ENCODE measurements around the gene SBF2. TPM values are rescaled to one million over a fixed set of nuclear protein-coding genes. Genes with fewer than 3 reads are reported as not detected.

The SBF2 gene
- total RNA-seq, 1 donor from 2014 or later, result 44.9 TPM

DNA sequence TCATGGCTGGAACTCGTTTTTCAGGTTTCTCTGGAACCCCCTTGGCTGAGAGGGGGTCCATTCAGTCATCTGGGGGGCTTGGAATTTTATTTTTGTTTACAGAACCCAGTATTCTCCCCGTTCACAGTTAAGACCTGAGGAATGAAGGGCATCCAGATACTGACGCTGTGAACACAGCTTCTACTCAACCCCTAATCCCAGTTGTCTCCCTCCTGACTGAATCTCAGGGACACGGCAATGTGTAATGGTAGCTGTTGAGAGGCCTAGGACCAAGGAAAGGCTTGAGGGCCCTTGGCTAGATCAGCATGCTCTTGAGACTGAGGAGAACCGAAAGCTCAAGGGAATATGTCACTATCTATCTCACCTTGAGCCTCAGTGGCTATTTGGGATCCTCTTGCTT lies 516.5 kb downstream of the SBF2 start:
- Mint-ChIP-seq H3K36me3 (ENCODE audit: insufficient read depth) (peaks cover 13% of the 10 kb centered on the region), H3K4me1 (ENCODE audit: low read depth) (peaks cover 14% of the 10 kb centered on the region), H3K9me3 (ENCODE audit: low read depth) (no peaks in the 10 kb centered on the region), H3K27ac (no peak overlapping the region), H3K27me3 (no peaks in the 10 kb centered on the region), H3K4me3 (ENCODE audit: low read depth) (no peak overlapping the region)
- no peak for DNase-seq (ENCODE audit: low spot score, unreplicated experiment)
- TF ChIP-seq, protein P1, sequence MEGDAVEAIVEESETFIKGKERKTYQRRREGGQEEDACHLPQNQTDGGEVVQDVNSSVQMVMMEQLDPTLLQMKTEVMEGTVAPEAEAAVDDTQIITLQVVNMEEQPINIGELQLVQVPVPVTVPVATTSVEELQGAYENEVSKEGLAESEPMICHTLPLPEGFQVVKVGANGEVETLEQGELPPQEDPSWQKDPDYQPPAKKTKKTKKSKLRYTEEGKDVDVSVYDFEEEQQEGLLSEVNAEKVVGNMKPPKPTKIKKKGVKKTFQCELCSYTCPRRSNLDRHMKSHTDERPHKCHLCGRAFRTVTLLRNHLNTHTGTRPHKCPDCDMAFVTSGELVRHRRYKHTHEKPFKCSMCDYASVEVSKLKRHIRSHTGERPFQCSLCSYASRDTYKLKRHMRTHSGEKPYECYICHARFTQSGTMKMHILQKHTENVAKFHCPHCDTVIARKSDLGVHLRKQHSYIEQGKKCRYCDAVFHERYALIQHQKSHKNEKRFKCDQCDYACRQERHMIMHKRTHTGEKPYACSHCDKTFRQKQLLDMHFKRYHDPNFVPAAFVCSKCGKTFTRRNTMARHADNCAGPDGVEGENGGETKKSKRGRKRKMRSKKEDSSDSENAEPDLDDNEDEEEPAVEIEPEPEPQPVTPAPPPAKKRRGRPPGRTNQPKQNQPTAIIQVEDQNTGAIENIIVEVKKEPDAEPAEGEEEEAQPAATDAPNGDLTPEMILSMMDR (IDR thresholded peaks at IDR 0.05; ENCODE audit: unreplicated experiment), result no peak

DNA sequence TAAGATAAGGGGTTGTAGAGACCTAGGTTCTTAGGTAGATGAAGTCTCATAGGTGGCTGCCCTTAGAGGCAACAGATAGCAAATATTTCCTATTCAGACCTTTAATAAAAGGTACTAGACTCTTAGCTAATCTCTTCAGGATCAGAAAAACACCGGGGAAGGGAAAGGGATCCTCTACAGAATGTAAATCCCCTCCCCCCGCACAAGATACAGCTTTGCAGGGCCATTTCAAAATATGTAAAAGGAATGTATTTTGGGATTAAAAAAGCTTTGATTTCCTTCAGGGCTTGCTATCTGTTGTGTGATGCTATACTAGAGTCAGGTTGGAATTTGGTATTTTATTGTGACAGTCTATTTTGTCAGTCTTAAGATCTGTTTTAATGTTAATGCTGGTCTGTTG lies 517.0 kb downstream of the SBF2 start:
- Mint-ChIP-seq H3K27ac (no peak overlapping the region), H3K27me3 (no peaks in the 10 kb centered on the region), H3K9me3 (ENCODE audit: low read depth) (no peaks in the 10 kb centered on the region), H3K4me1 (ENCODE audit: low read depth) (peaks cover 14% of the 10 kb centered on the region), H3K36me3 (ENCODE audit: insufficient read depth) (peaks cover 13% of the 10 kb centered on the region), H3K4me3 (ENCODE audit: low read depth) (no peak overlapping the region)
- DNase-seq (ENCODE audit: low spot score, unreplicated experiment), result no peak
- TF ChIP-seq, protein P1 (IDR thresholded peaks at IDR 0.05; ENCODE audit: unreplicated experiment), result no peak

GRCh38 chr11:9776203-9776602 lies 517.8 kb downstream of the SBF2 start:
- H3K4me1 Mint-ChIP-seq (ENCODE audit: low read depth), result peaks cover 14% of the 10 kb centered on the region
- TF ChIP-seq, protein P1 (IDR thresholded peaks at IDR 0.05; ENCODE audit: unreplicated experiment), result no peak
- H3K27ac Mint-ChIP-seq, result no peak overlapping the region
- no peak for DNase-seq (ENCODE audit: low spot score, unreplicated experiment)
- H3K36me3 Mint-ChIP-seq (ENCODE audit: insufficient read depth), result peaks cover 12% of the 10 kb centered on the region
- no peak overlapping the region for H3K4me3 Mint-ChIP-seq (ENCODE audit: low read depth)
- no peaks in the 10 kb centered on the region for H3K9me3 Mint-ChIP-seq (ENCODE audit: low read depth)
- H3K27me3 Mint-ChIP-seq, result no peaks in the 10 kb centered on the region

DNA sequence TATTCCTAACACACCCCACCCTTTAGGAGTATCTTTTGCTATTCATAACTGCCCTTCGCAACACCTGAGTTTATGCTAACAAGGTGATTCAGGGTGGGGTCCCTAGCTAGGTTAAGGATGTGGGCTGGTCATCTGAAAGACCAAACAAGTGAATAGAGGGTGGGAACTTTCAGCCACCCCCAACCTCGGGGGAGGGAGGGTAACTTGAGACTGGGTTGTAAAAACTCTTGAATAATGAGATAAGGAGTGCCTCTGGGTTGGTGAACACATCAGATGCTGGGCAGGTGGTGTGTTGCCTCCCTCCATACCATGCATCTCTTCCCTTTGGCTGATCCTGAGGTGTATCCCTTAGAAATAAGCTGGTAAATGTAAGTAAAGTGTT lies 518.6 kb downstream of the SBF2 start:
- peaks cover 14% of the 10 kb centered on the region for H3K4me1 Mint-ChIP-seq (ENCODE audit: low read depth)
- no peak overlapping the region for H3K27ac Mint-ChIP-seq
- H3K36me3 Mint-ChIP-seq (ENCODE audit: insufficient read depth), result peaks cover 10% of the 10 kb centered on the region
- DNase-seq (ENCODE audit: low spot score, unreplicated experiment), result no peak
- no peak overlapping the region for H3K4me3 Mint-ChIP-seq (ENCODE audit: low read depth)
- H3K27me3 Mint-ChIP-seq, result no peaks in the 10 kb centered on the region
- no peaks in the 10 kb centered on the region for H3K9me3 Mint-ChIP-seq (ENCODE audit: low read depth)
- TF ChIP-seq, protein P1 (IDR thresholded peaks at IDR 0.05; ENCODE audit: unreplicated experiment), result no peak

GRCh38 chr11:9774591-9775397 lies 519.2 kb downstream of the SBF2 start:
- H3K36me3 Mint-ChIP-seq (ENCODE audit: insufficient read depth), result peaks cover 8% of the 10 kb centered on the region
- no peaks in the 10 kb centered on the region for H3K27me3 Mint-ChIP-seq
- H3K27ac Mint-ChIP-seq, result no peak overlapping the region
- no peak for DNase-seq (ENCODE audit: low spot score, unreplicated experiment)
- H3K4me1 Mint-ChIP-seq (ENCODE audit: low read depth), result peaks cover 14% of the 10 kb centered on the region
- no peak overlapping the region for H3K4me3 Mint-ChIP-seq (ENCODE audit: low read depth)
- TF ChIP-seq, protein P1 (IDR thresholded peaks at IDR 0.05; ENCODE audit: unreplicated experiment), result no peak
- no peaks in the 10 kb centered on the region for H3K9me3 Mint-ChIP-seq (ENCODE audit: low read depth)
